Measurements from ENCODE around the gene OSBPL9. TPM values are rescaled to one million over a fixed set of nuclear protein-coding genes. Genes with fewer than 3 reads are reported as not detected.
"Not testable (repeated sequence)": the region's sequence is repeated elsewhere in the genome, so short reads cannot be mapped to it uniquely, and the experiment has no call there.

The OSBPL9 gene
- total RNA-seq, 2 experiments from 2014 or later = 52.5 to 55.9 TPM

GRCh38 chr1:51814513-51814912 is 197.6 kb downstream of the OSBPL9 start:
- no peaks in the 10 kb centered on the region for H3K27me3 Mint-ChIP-seq
- H3K36me3 Mint-ChIP-seq = peaks cover 16% of the 10 kb centered on the region
- H3K9me3 Mint-ChIP-seq = no peaks in the 10 kb centered on the region
- H3K4me3 Mint-ChIP-seq = no peak overlapping the region
- H3K4me1 Mint-ChIP-seq = no peaks in the 10 kb centered on the region
- H3K27ac Mint-ChIP-seq = no peak overlapping the region
- DNase-seq = no peak

GRCh38 chr1:51818487-51818886 is 201.6 kb downstream of the OSBPL9 start:
- Mint-ChIP-seq H3K9me3 (no peaks in the 10 kb centered on the region), H3K27ac (no peak overlapping the region), H3K36me3 (peaks cover 14% of the 10 kb centered on the region), H3K4me3 (no peak overlapping the region), H3K27me3 (no peaks in the 10 kb centered on the region), H3K4me1 (no peaks in the 10 kb centered on the region)
- DNase-seq = no peak

- H3K4me1 Mint-ChIP-seq, H3K27me3 Mint-ChIP-seq, DNase-seq, H3K36me3 Mint-ChIP-seq, H3K27ac Mint-ChIP-seq, H3K4me3 Mint-ChIP-seq, H3K9me3 Mint-ChIP-seq: not testable (repeated sequence)
Observed at GRCh38 chr1:51819021-51819420, 202.1 kb downstream of the OSBPL9 start.

- no peak for DNase-seq
- no peaks in the 10 kb centered on the region for H3K27me3 Mint-ChIP-seq
- peaks cover 7% of the 10 kb centered on the region for H3K36me3 Mint-ChIP-seq
- H3K4me3 Mint-ChIP-seq = no peak overlapping the region
- H3K9me3 Mint-ChIP-seq = no peaks in the 10 kb centered on the region
- H3K27ac Mint-ChIP-seq = no peak overlapping the region
- H3K4me1 Mint-ChIP-seq = no peaks in the 10 kb centered on the region
Observed at GRCh38 chr1:51819810-51820209, 202.9 kb downstream of the OSBPL9 start.

GRCh38 chr1:51829058-51829457 is 212.2 kb downstream of the OSBPL9 start:
- DNase-seq = no peak
- H3K9me3 Mint-ChIP-seq = no peaks in the 10 kb centered on the region
- H3K4me1 Mint-ChIP-seq = no peaks in the 10 kb centered on the region
- H3K36me3 Mint-ChIP-seq = peaks cover 7% of the 10 kb centered on the region
- no peaks in the 10 kb centered on the region for H3K27me3 Mint-ChIP-seq
- H3K27ac Mint-ChIP-seq = no peak overlapping the region
- no peak overlapping the region for H3K4me3 Mint-ChIP-seq

- Mint-ChIP-seq H3K27me3 (no peaks in the 10 kb centered on the region), H3K36me3 (peaks cover 10% of the 10 kb centered on the region), H3K4me3 (no peak overlapping the region), H3K9me3 (no peaks in the 10 kb centered on the region), H3K4me1 (peaks cover 2% of the 10 kb centered on the region), H3K27ac (no peak overlapping the region)
- DNase-seq = no peak
Observed at GRCh38 chr1:51833700-51834099, 216.8 kb downstream of the OSBPL9 start.

- peaks cover 12% of the 10 kb centered on the region for H3K36me3 Mint-ChIP-seq
- no peak overlapping the region for H3K27ac Mint-ChIP-seq
- no peak overlapping the region for H3K4me3 Mint-ChIP-seq
- no peaks in the 10 kb centered on the region for H3K27me3 Mint-ChIP-seq
- H3K9me3 Mint-ChIP-seq = no peaks in the 10 kb centered on the region
- peaks cover 7% of the 10 kb centered on the region for H3K4me1 Mint-ChIP-seq
- DNase-seq = no peak
Observed at GRCh38 chr1:51837243-51837642, 220.4 kb downstream of the OSBPL9 start.

Other genes with a start within 250 kb of the OSBPL9 start
- 10 to 100 TPM; 53.5 to 55.0 TPM for gene EPS15, start 97.8 kb upstream of the OSBPL9 start, total RNA-seq